DMS153 treated with DMSO at 0.1 percent for 48 hours (cell line): ENCODE measurements around the gene NOB1.

Experiments used
- DNase-seq: peaks from one replicate; lab custom pipeline; 2025; ENCODE audit not compliant: unreplicated experiment; lab: John Stamatoyannopoulos, UW

Gene NOB1

DNA sequence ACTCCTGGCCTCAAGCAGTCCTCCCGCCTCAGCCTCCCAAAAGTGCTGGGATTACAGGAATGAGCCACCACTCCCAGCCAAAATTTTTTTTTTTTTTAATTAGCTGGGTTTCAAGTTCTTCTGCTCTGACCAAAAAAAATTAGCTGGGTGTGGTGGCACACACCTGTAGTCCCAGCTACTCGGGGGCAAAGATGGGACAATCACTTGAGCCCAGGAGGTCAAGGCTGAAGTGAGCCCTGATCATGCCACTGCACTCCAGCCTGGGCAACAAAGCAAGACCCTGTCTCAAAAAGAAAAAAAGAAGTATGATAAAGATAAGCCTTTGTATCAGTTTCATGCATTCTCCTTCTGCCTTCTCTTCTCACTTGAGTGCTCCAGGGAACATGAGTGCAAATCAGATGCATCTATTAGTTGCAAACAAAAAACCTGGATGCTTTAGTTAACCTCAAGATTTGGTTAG lies 30.3 kb downstream of the NOB1 start:
- no peak for DNase-seq

DNA sequence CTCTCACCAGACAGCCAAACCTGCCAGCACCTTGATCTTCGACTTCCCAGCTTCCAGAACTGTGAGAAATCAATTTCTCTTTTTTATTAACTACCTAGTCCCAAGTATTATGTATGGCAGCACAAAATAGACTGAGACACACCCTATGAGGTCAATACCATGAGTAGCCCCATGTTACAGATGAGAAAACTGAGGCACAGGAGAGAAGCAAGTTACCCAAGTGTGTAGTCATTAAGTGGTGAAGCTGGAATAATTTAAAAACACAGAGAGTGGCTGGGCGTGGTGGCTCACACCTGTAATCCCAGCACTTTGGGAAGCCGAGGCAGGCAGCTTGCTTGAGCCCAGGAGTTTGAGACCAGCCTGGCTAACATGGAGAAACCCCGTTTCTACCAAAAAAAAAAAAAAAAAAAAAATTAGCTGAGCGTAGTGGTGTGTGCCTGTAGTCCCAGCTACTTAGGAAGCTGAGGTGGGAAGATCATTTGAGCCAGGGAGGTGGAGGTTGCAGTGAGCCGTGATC lies 33.2 kb downstream of the NOB1 start:
- DNase-seq: no peak

DNA sequence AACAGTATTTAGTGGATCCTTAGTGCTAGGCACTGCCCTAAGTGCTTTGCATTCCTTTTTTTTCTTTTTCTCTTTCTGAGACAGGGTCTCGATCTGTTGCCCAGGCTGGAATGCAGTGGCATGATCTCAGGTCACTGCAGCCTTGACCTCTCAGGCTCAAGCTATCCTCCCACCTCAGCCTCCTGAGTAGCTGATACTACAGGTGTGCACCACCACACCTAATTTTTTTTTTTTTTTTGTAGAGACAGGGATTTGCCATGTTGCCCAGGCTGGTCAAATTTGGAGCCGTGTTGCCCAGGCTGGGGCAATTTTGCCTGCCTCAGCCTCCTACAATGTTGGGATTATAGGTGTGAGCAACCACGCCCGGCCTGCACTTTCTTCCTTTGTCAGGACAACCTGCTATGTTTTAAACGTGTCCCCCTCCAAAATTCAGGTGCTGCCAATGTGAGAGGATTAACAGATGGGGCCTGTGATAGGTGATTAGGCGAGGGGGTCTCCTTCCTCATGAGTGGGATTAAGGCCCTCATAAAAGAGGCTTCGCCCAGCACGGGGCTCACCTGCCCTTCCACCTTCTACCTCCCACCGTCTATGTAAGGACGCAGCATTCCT lies 33.8 kb downstream of the NOB1 start:
- DNase-seq: no peak

DNA sequence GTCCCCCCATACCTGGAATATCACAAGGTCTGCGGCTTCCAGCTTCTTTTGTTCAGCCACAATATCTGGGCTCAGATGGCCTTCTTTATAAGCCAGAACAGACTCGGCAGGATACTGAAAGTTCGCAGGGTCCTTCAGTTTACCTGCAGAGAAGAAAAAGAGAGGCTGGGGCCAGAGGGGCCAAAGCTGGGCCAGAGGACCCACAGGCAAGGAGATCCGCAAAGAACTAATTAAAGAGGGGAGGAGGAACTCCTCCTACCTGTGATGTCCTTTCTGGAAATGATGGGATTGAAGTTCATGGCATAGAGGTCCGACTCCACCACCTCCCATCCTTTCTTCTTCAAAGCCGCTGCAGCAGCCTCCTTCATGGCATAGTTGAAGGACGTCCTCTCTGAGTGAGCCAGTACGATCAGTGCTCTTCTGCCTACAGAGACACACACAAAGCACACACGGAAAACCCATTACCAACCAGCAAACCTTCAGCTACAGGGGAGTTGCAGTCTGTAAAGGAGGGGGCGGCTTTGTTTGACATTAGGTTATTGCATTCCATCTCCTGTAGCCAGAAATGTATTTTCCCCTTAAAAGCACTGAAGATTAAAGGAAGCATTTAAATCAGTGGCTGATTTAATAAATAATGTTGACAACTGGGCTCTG lies 36.5 kb downstream of the NOB1 start:
- no peak for DNase-seq

DNA sequence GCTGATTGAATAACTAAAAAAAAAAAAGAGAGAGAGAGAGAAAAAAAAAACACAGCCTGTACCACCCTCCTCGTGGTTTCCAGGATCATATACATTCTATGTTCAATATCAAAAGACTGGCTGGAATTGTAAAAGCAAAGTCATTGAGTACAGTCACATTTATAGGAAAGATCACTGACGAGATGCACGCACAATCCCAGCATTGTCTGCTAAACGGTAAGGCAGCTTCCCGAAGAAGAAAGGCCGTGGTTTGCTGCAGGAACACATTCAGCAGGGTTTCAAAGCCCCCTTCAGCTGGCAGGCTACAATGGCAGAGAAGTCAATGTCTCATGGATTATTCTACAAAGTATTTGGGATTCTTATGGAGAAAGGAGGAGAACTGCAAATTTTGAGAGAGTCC lies 37.7 kb downstream of the NOB1 start:
- no peak for DNase-seq

DNA sequence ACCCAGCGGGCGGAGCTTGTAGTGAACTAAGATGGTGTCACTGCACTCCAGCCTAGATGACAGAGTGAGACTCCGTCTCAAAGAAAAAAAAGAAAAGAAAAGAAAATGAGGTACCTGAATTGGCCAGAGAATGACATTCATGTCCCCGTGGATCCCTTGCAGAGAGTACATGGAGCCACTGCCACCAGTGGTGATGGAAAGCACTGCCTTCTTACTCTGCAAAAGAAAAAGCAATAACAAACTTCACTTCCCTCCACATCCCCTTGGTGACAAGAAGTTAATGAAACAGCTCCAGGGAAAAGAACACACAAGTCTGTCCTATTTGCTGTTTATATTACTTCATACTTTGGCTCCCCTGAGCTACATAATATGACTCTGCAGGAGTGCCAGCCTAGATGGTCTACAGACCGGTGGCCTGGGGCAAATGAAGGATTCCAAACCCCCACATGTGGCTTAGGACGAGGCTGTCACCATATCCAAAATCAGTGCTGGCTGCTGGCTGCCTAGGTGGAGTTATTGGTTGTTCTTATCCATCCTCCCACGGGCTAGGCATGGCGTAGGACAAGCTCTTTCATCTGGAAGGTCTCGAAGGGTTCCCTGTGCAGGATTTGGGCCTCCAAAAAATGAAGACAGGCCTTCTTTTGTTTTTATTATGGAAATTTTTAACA lies 41.7 kb downstream of the NOB1 start:
- no peak for DNase-seq

DNA sequence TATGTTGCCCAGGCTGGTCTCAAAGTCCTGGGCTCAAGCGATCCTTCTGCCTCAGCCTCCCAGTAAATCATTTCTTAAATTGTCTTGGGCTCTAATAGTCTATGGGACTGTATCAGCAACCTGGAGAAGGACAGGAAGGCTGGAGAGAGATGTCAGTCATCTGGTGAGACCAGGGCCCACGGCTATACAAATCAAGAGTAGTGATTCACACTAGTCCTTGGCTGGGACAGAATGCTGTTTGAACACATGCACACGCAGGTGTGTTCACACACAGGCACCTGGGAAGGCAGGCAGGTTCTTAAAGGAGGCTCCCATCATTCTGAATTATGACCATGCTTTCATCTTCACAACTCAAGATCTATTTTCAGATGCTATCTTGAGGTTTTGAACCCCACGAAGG lies 42.4 kb downstream of the NOB1 start:
- DNase-seq: no peak

DNA sequence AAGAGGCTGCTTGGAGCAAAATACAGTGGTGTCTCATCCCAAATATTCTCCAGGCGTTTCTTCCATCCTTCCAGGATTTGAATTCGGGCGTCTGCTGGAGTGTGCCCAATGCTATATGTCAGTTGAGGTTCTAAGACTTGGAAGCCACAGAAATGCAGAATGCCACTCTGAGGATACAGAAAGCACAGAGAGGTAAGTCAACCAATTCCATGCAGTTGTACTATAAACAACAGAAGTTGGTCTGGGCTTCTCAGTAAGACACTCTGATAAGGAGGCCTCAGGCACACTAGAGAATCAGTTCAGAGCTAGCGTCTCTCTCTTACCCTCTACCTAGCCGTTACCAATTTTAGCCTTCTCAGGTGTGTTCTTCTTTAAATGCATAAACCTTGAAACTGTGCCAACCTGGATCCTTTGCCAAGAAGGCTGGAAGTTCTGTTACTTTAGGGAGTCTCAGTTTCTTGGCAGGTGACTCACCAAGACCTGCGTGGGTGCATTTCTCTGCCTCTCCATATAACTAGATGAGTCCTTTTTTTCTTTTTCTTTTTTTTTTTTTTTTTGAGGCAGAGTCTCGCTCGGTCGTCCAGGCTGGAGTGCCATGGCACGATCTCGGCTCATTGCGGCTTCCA lies 43.5 kb downstream of the NOB1 start:
- no peak for DNase-seq

DNA sequence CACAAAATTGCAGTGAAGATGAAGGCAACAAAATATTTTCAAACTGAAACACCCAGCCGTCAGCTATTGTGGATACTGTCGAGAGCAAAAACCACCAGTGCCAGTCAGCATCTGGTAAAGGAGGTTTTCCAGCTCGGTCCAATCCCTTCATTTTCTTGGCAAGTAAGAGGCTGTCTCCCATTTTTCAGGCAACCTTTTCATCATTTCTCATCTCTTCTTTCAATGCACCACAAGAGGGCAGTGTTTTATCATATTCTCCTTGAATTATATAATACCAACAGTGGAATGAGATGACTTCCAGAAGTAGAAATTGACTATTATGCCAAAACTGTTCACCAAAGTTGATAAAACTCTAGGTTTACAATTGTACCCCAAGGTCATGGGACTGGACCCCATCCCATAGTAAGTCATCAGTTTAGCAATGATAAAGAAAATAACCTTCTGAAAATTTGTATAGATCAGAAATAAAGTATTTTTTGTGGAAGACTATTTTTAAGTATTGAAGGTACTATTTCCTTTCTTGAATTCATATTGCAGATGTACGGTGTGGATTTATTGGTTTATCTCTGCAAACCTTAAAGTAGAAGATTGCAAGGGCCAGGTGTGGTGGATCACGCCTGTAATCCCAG lies 45.2 kb downstream of the NOB1 start:
- DNase-seq: peak; percentile 58

DNA sequence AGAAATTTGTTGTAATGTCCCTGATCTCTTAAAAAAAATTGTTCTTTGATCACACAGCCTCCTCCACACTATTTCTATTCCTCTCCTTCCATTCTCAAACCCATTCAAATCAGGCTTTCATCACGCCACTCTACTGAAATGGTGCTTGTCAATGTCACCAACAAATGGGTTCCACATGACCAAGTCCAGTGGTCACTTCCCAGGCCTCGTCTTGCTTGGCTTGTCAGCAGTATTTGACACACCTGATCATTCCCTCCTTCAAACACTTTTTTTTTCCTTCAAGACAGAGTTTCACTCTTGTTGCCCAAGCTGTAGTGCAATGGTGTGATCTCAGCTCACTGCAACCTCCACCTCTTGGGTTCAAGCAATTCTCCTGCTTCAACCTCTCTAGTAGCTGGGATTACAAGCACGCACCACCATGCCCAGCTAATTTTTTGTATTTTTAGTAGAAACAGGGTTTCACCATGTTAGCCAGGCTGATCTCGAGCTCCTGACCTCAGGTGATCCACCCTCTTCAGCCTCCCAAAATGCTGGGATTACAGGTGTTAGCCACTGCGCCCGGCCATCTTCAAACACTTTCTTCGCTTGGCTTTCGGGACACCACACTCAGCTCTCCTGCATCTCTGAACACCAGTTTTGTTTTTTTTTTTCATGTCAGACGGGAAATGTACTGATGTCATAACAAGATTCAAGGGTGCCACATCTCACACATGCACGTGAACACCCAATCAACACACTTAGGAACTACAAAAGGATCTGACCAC lies 46.6 kb downstream of the NOB1 start:
- DNase-seq: no peak

DNA sequence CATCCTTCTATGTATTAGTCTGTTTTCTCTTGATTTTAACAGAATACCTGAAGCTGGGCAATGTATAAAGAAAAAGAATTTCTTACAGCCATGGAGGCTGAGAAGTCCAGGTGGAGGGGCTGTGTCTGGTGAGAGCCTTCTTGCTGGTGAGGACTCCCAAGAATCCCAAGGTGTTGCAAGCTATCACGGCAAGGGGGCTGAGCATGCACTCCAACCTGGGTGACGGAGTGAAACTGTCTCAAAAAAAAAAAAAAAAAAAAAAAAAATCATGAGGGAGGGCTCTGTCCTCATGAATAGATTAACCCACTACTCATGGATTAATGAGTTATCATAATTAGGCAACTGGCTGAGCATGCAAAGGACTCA lies 47.8 kb downstream of the NOB1 start:
- DNase-seq: no peak

DNA sequence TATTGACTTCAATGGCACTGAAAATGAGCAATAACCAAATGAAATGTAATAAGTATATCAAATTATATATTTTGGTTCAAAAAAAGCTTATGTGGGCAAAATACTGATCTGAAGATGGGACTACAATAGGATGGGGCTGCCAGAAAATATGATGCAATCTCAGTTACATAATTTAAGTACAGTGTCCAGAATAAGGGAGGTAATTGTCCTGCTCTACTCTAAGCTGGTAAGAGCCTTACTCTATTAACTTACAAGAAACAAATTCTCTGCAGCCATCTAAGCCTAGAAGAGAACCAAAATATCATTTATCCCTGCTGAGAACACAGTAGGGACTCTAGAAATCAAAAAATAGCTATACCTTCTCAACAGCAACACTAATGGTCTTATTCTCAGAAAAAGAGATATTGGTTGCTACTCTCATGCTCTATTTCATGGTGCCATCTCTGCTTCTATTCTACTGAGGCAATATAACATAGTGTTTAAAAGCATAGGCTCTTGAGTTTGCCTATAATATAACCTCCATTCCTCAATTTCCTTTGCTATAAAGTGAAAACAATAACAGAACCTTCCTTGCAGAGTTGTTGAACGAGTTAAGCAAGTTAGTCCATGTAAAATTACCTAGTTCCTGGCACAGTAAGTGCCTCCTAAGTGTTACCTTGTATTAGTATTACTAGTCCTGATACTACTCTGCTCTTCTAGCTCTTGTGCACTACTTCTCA lies 48.3 kb downstream of the NOB1 start:
- no peak for DNase-seq

DNA sequence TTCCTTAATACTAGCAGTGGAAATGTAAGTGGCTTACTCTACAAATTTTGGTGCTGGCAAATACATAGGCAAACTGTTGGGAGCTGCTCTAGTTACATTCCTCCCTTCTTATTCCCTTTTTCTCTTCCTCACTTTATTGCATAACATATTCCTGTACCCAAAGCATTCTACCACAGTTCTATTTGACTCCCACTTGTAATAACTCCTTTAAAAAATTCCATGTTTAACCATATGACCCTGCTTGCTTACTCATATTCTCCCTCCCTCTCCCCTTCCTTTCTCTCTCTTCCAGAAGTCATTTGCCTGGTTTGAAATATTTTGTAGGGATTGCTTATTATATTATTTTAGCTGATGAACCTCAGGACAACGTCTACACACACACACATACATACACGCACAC lies 51.1 kb downstream of the NOB1 start:
- no peak for DNase-seq

DNA sequence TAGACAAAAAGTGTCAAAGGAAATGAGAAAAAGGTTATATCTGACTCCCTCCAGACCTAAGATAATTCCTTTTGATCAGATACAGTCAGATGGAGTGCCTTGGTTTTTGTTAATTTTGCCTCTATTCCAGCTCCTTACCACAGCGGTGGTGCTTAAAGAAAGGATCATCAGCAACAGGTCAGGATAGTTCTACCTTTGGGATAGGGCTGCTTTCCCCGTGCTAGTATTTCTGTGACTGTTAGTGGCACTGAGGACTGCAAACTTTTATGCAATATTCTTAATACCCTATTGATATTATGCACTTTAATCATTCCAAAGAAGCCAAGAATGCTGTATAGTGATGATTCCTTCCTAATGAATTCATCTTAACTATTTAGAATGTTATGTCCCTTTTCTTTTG lies 52.9 kb downstream of the NOB1 start:
- DNase-seq: no peak

DNA sequence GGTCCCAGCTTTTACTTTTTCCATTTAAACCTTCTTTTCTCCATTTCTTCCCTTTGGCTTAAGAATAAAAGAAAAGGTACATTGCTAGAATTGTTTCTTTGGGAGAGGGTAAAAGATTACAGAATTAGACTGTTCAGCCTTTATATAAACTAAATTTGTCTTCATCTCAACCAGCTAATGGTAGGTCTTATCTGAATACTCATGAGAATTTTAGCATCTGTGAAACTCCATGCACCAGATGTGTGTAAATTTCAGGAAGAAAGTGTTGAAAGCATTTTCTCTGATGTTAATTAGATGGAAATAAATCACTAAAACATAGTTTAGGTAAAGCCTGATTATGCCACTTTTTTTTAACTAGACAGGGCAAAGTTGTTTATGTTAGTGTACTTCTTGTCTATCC lies 53.3 kb downstream of the NOB1 start:
- no peak for DNase-seq

DNA sequence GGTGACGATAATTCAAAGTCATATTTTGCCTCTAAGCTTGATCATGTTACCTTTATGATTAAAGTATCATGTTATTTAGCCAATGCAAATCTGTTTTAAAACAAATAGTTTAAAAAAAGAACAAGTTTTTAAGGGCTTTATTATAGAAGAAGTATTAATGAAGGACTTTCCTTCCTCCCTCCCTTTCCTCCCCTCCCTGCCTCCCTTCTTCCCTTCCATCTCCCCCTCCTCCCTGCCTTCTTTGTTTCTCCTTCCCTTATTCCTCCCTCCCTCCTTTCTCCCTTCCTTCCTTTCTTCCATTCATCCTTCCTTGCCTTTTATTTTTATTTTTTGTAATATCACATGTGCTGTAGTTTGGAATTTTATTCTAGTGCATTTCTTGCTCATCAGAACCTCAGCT lies 54.8 kb downstream of the NOB1 start:
- no peak for DNase-seq

DNA sequence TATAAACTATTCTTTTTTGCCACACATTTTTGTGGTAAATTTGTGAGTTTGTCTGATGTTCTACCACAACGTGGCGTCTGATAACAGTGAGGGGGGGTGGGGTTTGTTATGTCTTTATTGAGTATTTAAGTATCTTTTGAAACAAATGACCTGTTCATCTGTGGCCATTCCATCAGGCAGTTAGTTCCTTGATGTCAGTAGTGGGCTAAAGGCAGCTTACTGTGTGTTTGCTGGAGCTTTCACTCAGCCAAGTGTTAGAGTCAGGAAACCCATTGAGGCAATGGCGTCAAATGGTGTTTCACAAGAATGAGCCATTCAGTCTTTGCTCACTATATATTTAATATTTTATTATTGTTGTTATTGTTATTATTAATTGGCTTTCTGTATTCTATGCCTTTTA lies 56.3 kb downstream of the NOB1 start:
- no peak for DNase-seq

DNA sequence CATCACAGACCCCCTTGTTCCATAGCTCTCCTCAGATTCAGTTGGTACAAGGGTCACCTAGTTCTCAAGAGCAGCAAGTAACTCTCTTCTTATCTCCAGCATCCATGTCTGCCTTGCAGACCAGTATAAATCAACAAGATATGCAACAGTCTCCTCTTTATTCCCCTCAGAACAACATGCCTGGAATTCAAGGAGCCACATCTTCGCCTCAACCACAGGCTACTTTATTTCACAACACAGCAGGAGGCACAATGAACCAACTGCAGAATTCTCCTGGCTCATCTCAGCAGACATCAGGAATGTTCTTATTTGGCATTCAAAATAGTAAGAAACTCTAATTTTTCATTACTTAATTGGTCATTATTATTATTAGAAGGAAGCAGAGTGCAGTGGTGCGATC lies 60.8 kb downstream of the NOB1 start:
- no peak for DNase-seq

DNA sequence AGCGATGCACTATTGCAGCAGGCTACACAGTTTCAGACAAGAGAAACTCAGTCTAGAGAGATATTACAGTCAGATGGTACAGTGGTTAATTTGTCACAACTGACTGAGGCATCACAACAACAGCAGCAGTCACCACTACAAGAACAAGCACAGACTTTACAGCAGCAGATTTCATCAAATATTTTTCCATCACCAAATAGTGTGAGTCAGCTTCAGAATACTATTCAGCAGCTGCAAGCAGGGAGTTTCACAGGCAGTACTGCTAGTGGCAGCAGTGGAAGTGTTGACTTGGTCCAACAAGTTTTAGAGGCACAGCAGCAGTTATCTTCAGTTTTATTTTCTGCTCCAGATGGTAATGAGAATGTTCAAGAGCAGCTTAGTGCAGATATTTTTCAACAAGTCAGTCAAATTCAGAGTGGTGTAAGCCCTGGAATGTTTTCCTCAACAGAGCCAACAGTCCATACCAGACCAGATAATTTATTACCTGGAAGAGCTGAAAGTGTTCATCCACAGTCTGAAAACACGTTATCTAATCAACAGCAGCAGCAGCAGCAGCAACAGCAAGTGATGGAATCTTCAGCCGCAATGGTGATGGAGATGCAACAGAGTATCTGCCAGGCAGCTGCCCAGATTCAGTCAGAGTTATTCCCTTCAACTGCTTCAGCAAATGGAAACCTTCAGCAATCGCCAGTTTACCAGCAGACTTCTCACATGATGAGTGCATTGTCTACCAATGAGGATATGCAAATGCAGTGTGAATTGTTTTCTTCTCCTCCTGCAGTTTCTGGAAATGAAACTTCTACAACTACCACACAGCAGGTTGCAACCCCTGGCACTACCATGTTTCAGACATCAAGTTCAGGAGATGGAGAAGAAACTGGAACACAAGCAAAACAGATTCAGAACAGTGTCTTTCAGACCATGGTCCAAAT lies 62.5 kb downstream of the NOB1 start:
- DNase-seq: no peak
